ENCODE measurements around the gene ZNF444. TPM values are rescaled to one million over a fixed set of nuclear protein-coding genes. Genes with fewer than 3 reads are reported as not detected.

The ZNF444 gene
- total RNA-seq, 4 donors from 2014 or later: 32.0 to 78.2 (median 52.1) TPM

- 64% methylated on average over 20 of the region's 27 CpGs for WGBS
- Histone ChIP-seq H3K4me1 (peaks cover 86 to 93% (median 92%) of the 10 kb centered on the region in 4 donors), H3K4me3 (peak overlapping the region; percentile 40 to 48 (median 45)), H3K27me3 (no peaks in the 10 kb centered on the region), H3K9me3 (no peaks in the 10 kb centered on the region), H3K36me3 (peaks cover 0 to 11% (median 7%) of the 10 kb centered on the region in 4 donors), H3K27ac (replicated peaks in 1 of 4) (peak overlapping the region; percentile 81 to 87 (median 84))
- no peak for DNase-seq (ENCODE audit: extremely low spot score)
- intact Hi-C loops (cut with DNase I): no loop called here
- TF ChIP-seq POLR2AphosphoS5 (IDR thresholded peaks at IDR 0.05): no peak
- TF ChIP-seq POLR2A (IDR thresholded peaks at IDR 0.05; ENCODE audit: low read depth): no peak
- no peak for TF ChIP-seq EP300 (IDR thresholded peaks at IDR 0.05)
- no peak for TF ChIP-seq CTCF (IDR thresholded peaks at IDR 0.05)
Measured at GRCh38 chr19:56107626-56108351, 33.3 kb upstream of the ZNF444 start.

- peak overlapping the region; percentile 40 to 48 (median 45) for H3K4me3 ChIP-seq
Measured at GRCh38 chr19:56108447-56109195, 32.5 kb upstream of the ZNF444 start.

GRCh38 chr19:56109226-56109625, 31.9 kb upstream of the ZNF444 start:
- WGBS: 63% methylated on average over 10 of the region's 13 CpGs
- no peak for DNase-seq (ENCODE audit: extremely low spot score)
- intact Hi-C loops (cut with DNase I): no loop called here
- no peaks in the 10 kb centered on the region for H3K9me3 ChIP-seq
- TF ChIP-seq EP300 (IDR thresholded peaks at IDR 0.05): no peak
- TF ChIP-seq CTCF (IDR thresholded peaks at IDR 0.05): no peak
- no peak for TF ChIP-seq POLR2A (IDR thresholded peaks at IDR 0.05; ENCODE audit: low read depth)
- no peak for TF ChIP-seq POLR2AphosphoS5 (IDR thresholded peaks at IDR 0.05)
- peak overlapping the region; percentile 81 to 87 (median 84) for H3K27ac ChIP-seq (replicated peaks in 1 of 4)
- H3K4me3 ChIP-seq: peak overlapping the region; percentile 40 to 48 (median 45)
- no peaks in the 10 kb centered on the region for H3K27me3 ChIP-seq
- H3K36me3 ChIP-seq: peaks cover 0 to 6% (median 2%) of the 10 kb centered on the region in 4 donors
- H3K4me1 ChIP-seq: peaks cover 95 to 100% (median 98%) of the 10 kb centered on the region in 4 donors

More at GRCh38 chr19:56108447-56109195, 32.5 kb upstream of the ZNF444 start:
- Histone ChIP-seq H3K27me3 (no peaks in the 10 kb centered on the region), H3K36me3 (peaks cover 0 to 6% (median 2%) of the 10 kb centered on the region in 4 donors), H3K27ac (replicated peaks in 1 of 4) (peak overlapping the region; percentile 81 to 87 (median 84)), H3K9me3 (no peaks in the 10 kb centered on the region), H3K4me1 (peaks cover 89 to 94% (median 92%) of the 10 kb centered on the region in 4 donors)
- intact Hi-C loops (cut with DNase I): no loop called here
- DNase-seq (ENCODE audit: extremely low spot score): no peak
- WGBS: 35% methylated on average over 22 of the region's 24 CpGs
- TF ChIP-seq POLR2AphosphoS5 (IDR thresholded peaks at IDR 0.05) (peak in 1 of 2 donors; percentile 34), CTCF (IDR thresholded peaks at IDR 0.05) (no peak)

- intact Hi-C loops (cut with DNase I): no loop called here
- Histone ChIP-seq H3K27ac (replicated peaks in 1 of 4) (peak overlapping the region; percentile 81 to 87 (median 84)), H3K27me3 (no peaks in the 10 kb centered on the region), H3K4me3 (peak overlapping the region in 3 of 4 donors; percentile 7 to 24 (median 21)), H3K9me3 (no peaks in the 10 kb centered on the region), H3K36me3 (peaks cover 0 to 8% (median 2%) of the 10 kb centered on the region in 4 donors), H3K4me1 (peaks cover 94 to 100% (median 100%) of the 10 kb centered on the region in 4 donors)
- no peak for TF ChIP-seq POLR2A (IDR thresholded peaks at IDR 0.05; ENCODE audit: low read depth)
- no peak for TF ChIP-seq CTCF (IDR thresholded peaks at IDR 0.05)
- TF ChIP-seq POLR2AphosphoS5 (IDR thresholded peaks at IDR 0.05): peak; percentile 41 to 57
- no peak for TF ChIP-seq EP300 (IDR thresholded peaks at IDR 0.05)
- 22% methylated on average over 9 of the region's 12 CpGs for WGBS
- DNase-seq (ENCODE audit: extremely low spot score): no peak
Measured at GRCh38 chr19:56110515-56111448, 30.3 kb upstream of the ZNF444 start.

Data from esophagus muscularis mucosa (tissue), 4 donors.